C1 segment of cervical spinal cord (tissue), 14 donors: ENCODE measurements around the gene HTR3A.
"Not testable (repeated sequence)": the region's sequence is repeated elsewhere in the genome, so short reads cannot be mapped to it uniquely, and the experiment has no call there.

ENCODE experiments used
- DNase-seq, 14 donors: peaks; one replicate each; lab custom pipeline; 2025; lab: John Stamatoyannopoulos, UW

Gene HTR3A

GRCh38 chr11:113974741-113975470 is at the start of gene HTR3A:
TSS of gene HTR3A (plus strand) at chr11:113975108. CDS start at chr11:113975326, 218 bp downstream.
- peak in 1 of 14 donors; percentile 52 for DNase-seq

- no peak for DNase-seq
Observed at GRCh38 chr11:113926273-113927197, 48.4 kb upstream of the HTR3A start.

- DNase-seq = no peak
Observed at GRCh38 chr11:113928311-113928710, 46.6 kb upstream of the HTR3A start.

- DNase-seq = no peak
Observed at GRCh38 chr11:113932788-113933187, 42.1 kb upstream of the HTR3A start.

GRCh38 chr11:113934193-113934592 is 40.7 kb upstream of the HTR3A start:
- DNase-seq = not testable (repeated sequence)

GRCh38 chr11:113934761-113935160 is 40.1 kb upstream of the HTR3A start:
- DNase-seq = no peak

- no peak for DNase-seq
Observed at GRCh38 chr11:113935858-113936257, 39.0 kb upstream of the HTR3A start.

- no peak for DNase-seq
Observed at GRCh38 chr11:113937918-113938317, 37.0 kb upstream of the HTR3A start.

GRCh38 chr11:113942256-113942655 is 32.7 kb upstream of the HTR3A start:
- no peak for DNase-seq

GRCh38 chr11:113946162-113946561 is 28.7 kb upstream of the HTR3A start:
- DNase-seq = not testable (repeated sequence)

GRCh38 chr11:113947994-113948393 is 26.9 kb upstream of the HTR3A start:
- no peak for DNase-seq

- DNase-seq = no peak
Observed at GRCh38 chr11:113949891-113950290, 25.0 kb upstream of the HTR3A start.

GRCh38 chr11:113951537-113951936 is 23.4 kb upstream of the HTR3A start:
- DNase-seq = no peak

- no peak for DNase-seq
Observed at GRCh38 chr11:113952070-113952469, 22.8 kb upstream of the HTR3A start.

- DNase-seq = no peak
Observed at GRCh38 chr11:113952588-113952987, 22.3 kb upstream of the HTR3A start.

- no peak for DNase-seq
Observed at GRCh38 chr11:113954235-113954634, 20.7 kb upstream of the HTR3A start.

- DNase-seq = no peak
Observed at GRCh38 chr11:113956986-113957385, 17.9 kb upstream of the HTR3A start.

- DNase-seq = no peak
Observed at GRCh38 chr11:113960702-113961330, 14.1 kb upstream of the HTR3A start.

- DNase-seq = no peak
Observed at GRCh38 chr11:113967361-113967760, 7.5 kb upstream of the HTR3A start.

- DNase-seq = no peak
Observed at GRCh38 chr11:113971506-113972195, 3.3 kb upstream of the HTR3A start.

GRCh38 chr11:113977071-113977490 is 2.2 kb downstream of the HTR3A start:
- DNase-seq = no peak

GRCh38 chr11:113977701-113978100 is 2.8 kb downstream of the HTR3A start:
- no peak for DNase-seq
